ENCODE data around the gene SYNGR3.
A peak's percentile ranks its signal among the peaks of the same experiment; 100 is the strongest.

Gene SYNGR3

DNA sequence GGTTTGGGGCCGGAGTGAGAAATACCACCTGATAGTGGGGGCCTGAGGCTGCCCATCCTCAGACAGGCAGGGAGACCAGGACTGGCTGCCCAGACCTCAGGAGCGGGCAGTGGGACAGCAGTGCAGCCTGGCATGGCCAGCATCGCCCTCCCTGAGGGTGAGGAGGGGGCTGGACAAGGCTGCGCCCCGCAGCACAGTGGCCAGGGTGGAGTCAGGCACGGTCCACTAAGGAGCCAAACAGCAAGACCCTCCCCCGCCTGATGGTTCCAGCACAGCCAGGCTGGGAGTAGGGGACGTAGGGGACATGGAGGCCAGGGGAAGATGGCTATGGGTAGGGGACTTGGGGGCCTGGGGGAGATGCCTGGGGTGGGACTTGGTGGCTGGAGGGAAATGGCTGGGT is 16.5 kb downstream of the SYNGR3 start:
- Histone ChIP-seq H3K4me1 (ENCODE audit: control insufficient read depth in 1 of 2, insufficient read depth in 1 of 2, low read depth in 1 of 2, low read length in 1 of 2) (peaks cover 36 to 52% of the 10 kb centered on the region in 2 experiments), H3K27ac (no peak overlapping the region), H3K27me3 (peaks cover 6% of the 10 kb centered on the region), H3K36me3 (peaks cover 20% of the 10 kb centered on the region), H3K4me3 (ENCODE audit: low read depth in 1 of 2, low read length in 1 of 2) (no peak overlapping the region), H3K9me3 (no peaks in the 10 kb centered on the region)
- TF ChIP-seq, protein P1, sequence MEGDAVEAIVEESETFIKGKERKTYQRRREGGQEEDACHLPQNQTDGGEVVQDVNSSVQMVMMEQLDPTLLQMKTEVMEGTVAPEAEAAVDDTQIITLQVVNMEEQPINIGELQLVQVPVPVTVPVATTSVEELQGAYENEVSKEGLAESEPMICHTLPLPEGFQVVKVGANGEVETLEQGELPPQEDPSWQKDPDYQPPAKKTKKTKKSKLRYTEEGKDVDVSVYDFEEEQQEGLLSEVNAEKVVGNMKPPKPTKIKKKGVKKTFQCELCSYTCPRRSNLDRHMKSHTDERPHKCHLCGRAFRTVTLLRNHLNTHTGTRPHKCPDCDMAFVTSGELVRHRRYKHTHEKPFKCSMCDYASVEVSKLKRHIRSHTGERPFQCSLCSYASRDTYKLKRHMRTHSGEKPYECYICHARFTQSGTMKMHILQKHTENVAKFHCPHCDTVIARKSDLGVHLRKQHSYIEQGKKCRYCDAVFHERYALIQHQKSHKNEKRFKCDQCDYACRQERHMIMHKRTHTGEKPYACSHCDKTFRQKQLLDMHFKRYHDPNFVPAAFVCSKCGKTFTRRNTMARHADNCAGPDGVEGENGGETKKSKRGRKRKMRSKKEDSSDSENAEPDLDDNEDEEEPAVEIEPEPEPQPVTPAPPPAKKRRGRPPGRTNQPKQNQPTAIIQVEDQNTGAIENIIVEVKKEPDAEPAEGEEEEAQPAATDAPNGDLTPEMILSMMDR (IDR thresholded peaks at IDR 0.05), result no peak

DNA sequence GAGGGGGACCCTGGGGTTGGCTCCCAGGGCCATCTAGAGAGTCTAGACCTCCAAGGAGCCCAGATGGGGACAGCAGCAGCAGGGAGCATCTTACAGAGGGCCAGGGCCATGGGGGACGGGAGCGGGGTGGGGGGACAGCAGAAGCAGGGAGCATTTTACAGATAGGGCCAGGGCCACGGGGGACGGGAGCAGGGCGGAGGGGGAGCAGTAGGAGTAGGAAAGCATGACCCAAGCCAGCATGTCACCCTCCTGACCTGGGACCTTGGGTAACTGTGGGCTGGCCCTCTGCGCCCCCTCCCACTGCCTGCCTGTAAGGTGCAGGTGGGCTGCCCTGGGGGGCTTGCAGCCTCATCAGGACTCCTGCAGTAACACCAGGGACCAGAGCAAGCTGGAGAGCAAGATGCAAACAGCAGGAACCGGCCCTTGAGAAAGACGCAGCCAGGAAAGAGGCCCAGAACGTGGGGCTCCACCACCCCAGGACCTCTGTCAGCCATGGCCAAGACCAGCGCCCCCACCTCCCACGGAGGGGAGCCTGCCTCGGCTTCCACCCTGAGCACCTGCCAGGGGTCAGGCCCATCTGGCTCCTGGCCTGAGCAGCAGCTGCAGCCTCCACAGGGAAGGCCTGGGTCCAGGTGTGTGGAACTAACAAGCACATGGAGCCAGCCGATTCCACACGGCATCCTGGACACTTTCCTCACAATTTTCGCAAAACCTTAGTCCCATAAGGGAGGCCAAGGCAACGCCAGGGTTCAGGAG is 17.5 kb downstream of the SYNGR3 start:
- TF ChIP-seq, protein P1 (IDR thresholded peaks at IDR 0.05), result no peak
- Histone ChIP-seq H3K4me1 (ENCODE audit: control insufficient read depth in 1 of 2, insufficient read depth in 1 of 2, low read depth in 1 of 2, low read length in 1 of 2) (peaks cover 36 to 52% of the 10 kb centered on the region in 2 experiments), H3K36me3 (peaks cover 11% of the 10 kb centered on the region), H3K27ac (no peak overlapping the region), H3K9me3 (no peaks in the 10 kb centered on the region), H3K27me3 (peaks cover 6% of the 10 kb centered on the region), H3K4me3 (ENCODE audit: low read depth in 1 of 2, low read length in 1 of 2) (no peak overlapping the region)

DNA sequence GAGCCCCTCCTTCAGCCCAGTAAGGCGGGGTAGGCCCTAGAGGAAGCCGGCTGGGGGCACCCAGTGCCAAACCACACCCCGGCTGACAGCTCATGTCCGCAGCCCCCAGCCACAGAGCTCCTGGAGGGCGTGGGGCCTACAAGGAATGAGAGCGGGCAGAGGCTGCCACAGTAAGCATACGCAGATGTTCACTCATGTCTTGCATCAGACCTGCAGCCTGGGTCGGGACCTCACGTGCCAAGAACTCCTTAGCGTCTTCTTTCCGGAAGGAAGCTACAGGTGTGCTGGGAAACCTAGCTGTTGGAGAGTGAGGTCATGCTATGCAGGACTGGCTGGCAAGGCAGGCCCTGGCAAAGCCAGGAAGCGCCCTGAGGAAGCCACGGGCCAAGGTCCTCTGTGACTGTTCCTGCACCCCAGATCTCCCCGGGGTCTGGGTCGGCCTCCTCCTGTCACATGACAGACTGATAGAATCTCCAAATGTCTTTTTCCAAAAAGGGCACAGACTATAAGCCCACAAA is 18.3 kb downstream of the SYNGR3 start:
- H3K36me3 ChIP-seq, result peaks cover 3% of the 10 kb centered on the region
- TF ChIP-seq, protein P1 (IDR thresholded peaks at IDR 0.05), result no peak
- peaks cover 6% of the 10 kb centered on the region for H3K27me3 ChIP-seq
- no peaks in the 10 kb centered on the region for H3K9me3 ChIP-seq
- H3K27ac ChIP-seq, result no peak overlapping the region
- peak overlapping the region in 1 of 2 experiments; percentile 77 for H3K4me3 ChIP-seq (ENCODE audit: low read depth in 1 of 2, low read length in 1 of 2)
- peaks cover 36 to 52% of the 10 kb centered on the region in 2 experiments for H3K4me1 ChIP-seq (ENCODE audit: control insufficient read depth in 1 of 2, insufficient read depth in 1 of 2, low read depth in 1 of 2, low read length in 1 of 2)

DNA sequence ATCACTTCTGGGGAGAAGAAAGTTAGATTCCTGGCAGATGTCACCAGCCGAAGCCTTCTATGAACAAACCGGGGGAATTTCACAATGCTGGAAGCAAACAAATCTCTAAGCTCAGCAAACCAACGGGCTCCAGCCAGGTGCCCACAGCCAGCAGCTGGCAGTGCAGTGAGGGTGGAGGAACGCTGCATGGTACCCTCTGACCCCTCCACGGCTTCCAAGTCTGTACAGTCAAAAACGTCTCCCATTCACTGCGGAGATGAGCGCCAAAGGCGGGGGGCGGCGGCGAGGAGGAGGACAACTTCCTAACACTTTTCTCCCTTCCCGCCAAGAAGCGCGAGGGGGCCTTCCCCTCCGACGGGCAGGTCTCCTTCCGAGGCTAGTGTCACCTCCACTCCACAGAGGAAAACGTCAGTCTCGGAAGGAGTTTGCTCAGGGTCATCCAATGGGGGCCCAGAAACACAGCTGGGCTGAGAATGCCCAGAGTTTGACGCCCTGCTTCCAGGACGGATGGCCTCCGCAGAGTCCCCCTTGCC is 18.9 kb downstream of the SYNGR3 start:
- Histone ChIP-seq H3K27me3 (peaks cover 6% of the 10 kb centered on the region), H3K9me3 (no peaks in the 10 kb centered on the region), H3K4me1 (ENCODE audit: control insufficient read depth in 1 of 2, insufficient read depth in 1 of 2, low read depth in 1 of 2, low read length in 1 of 2) (peaks cover 36 to 49% of the 10 kb centered on the region in 2 experiments), H3K36me3 (no peaks in the 10 kb centered on the region), H3K4me3 (ENCODE audit: low read depth in 1 of 2, low read length in 1 of 2) (peak overlapping the region; percentile 77 to 82), H3K27ac (peak overlapping the region; percentile 72)
- TF ChIP-seq, protein P1 (IDR thresholded peaks at IDR 0.05), result no peak

DNA sequence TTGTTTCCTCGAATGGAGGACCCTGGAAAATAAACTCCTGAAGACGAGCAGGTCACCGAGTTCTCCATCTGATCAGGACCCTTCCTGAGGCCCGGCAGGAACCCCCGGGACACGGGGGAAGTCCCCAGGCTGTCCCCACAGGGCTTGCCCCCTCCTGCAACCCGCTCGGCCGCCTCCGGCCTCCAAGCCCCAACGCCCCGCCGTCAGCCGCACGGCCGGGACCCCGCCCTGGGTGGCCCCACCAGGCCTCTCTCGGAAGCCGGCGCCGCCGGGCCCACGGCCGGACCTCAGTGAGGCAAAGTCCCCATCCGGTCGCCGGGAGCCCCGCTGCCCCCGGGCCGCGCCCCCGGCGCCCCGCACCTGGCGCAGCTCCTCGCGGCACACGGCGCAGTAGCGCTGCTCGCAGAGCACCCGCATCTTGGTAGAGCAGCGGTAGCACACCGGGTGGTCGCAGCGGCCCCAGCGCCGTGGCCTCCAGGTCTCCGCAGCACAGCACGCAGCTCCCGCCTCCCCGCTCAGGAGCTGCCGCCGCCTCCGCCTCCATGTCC is 19.5 kb downstream of the SYNGR3 start:
- Histone ChIP-seq H3K4me3 (ENCODE audit: low read depth in 1 of 2, low read length in 1 of 2) (peak overlapping the region; percentile 77 to 82), H3K9me3 (no peaks in the 10 kb centered on the region), H3K27me3 (peaks cover 6% of the 10 kb centered on the region), H3K27ac (peak overlapping the region; percentile 72), H3K36me3 (no peaks in the 10 kb centered on the region), H3K4me1 (ENCODE audit: control insufficient read depth in 1 of 2, insufficient read depth in 1 of 2, low read depth in 1 of 2, low read length in 1 of 2) (peaks cover 31 to 44% of the 10 kb centered on the region in 2 experiments)
- TF ChIP-seq, protein P1 (IDR thresholded peaks at IDR 0.05), result no peak
